GM12865 (cell line): Measurements from ENCODE around the gene CHST14.

Source experiments
- DNase-seq: peaks from one replicate; pipeline ENCODE4 v3.0.0; 2010; ENCODE audit warnings: low read depth
- H3K4me3 ChIP-seq: 2 replicates; pipeline ENCODE4 v1.5.1; 2011; ENCODE audit warnings: mild to moderate bottlenecking, low read depth, low read length, control low read depth
- TF ChIP-seq, protein P1 (sequence below): IDR thresholded peaks from 2 replicates; pipeline ENCODE4 v1.5.1; 2011; ENCODE audit warnings: low read length, control low read depth, low read depth, inconsistent platforms; ENCODE audit not compliant: insufficient read depth; ENCODE audit errors: missing control alignments

The CHST14 gene

DNA sequence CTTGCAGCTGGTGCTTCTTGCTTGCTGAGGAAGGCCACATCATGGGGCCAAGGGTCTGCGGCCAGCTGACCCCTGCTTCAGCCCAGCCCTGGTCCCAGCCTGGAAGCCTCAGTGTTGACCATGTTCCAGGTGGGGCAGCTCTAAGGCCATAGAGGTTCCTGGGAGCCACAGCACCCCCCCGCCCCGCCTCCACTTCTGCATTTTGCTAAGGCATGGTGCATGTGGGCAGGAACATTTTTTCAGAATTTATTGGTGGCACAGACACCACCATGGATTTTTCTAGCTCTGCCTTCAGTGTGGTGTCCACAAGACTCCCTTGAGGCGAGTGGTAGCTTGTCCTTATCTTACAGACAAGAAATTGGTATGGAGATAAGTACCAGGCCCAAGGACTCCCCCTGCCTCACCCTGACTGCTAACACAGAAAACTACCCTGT is 1.9 kb upstream of the CHST14 start:
- no peak overlapping the region for H3K4me3 ChIP-seq
- no peak for DNase-seq
- TF ChIP-seq, protein P1, sequence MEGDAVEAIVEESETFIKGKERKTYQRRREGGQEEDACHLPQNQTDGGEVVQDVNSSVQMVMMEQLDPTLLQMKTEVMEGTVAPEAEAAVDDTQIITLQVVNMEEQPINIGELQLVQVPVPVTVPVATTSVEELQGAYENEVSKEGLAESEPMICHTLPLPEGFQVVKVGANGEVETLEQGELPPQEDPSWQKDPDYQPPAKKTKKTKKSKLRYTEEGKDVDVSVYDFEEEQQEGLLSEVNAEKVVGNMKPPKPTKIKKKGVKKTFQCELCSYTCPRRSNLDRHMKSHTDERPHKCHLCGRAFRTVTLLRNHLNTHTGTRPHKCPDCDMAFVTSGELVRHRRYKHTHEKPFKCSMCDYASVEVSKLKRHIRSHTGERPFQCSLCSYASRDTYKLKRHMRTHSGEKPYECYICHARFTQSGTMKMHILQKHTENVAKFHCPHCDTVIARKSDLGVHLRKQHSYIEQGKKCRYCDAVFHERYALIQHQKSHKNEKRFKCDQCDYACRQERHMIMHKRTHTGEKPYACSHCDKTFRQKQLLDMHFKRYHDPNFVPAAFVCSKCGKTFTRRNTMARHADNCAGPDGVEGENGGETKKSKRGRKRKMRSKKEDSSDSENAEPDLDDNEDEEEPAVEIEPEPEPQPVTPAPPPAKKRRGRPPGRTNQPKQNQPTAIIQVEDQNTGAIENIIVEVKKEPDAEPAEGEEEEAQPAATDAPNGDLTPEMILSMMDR = no peak

- DNase-seq = no peak
- TF ChIP-seq, protein P1 = no peak
- H3K4me3 ChIP-seq = no peak overlapping the region
Observed at GRCh38 chr15:40469776-40470390, 901 bp upstream of the CHST14 start.

DNA sequence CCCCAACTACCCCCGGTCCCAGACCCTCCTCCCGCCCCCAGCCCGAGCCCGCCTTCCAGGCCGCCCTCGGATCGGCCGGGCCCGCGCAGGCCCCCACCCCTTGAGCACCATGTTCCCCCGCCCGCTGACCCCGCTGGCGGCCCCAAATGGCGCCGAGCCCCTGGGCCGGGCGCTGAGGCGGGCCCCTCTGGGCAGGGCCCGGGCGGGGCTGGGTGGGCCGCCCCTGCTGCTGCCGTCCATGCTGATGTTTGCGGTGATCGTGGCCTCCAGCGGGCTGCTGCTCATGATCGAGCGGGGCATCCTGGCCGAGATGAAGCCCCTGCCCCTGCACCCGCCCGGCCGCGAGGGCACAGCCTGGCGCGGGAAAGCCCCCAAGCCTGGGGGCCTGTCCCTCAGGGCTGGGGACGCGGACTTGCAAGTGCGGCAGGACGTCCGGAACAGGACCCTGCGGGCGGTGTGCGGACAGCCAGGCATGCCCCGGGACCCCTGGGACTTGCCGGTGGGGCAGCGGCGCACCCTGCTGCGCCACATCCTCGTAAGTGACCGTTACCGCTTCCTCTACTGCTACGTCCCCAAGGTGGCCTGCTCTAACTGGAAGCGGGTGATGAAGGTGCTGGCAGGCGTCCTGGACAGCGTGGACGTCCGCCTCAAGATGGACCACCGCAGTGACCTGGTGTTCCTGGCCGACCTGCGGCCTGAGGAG is 472 bp downstream of the CHST14 start:
- peak overlapping the region; percentile 84 for H3K4me3 ChIP-seq
- TF ChIP-seq, protein P1 = no peak
- peak; percentile 64 for DNase-seq

GRCh38 chr15:40471808-40472150 is 995 bp downstream of the CHST14 start:
- TF ChIP-seq, protein P1 = no peak
- DNase-seq = no peak
- H3K4me3 ChIP-seq = peak overlapping the region; percentile 84

DNA sequence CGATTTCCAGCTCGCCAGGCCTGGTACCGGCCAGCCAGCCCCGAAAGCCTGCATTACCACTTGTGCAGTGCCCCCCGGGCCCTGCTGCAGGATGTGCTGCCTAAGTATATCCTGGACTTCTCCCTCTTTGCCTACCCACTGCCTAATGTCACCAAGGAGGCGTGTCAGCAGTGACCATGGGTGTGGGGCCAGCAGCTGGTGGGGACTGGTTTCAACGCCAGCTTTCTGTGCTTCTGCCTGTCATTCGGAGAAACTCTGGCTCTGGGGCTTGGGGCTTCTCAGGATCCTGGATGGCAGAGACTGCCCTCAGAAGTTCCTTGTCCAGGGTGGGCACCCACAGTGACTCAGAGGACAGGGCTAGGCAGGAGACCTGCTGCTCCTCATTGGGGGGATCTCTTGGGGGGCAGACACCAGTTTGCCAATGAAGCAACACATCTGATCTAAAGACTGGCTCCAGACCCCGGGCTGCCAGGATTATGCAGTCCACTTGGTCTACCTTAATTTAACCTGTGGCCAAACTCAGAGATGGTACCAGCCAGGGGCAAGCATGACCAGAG is 1.5 kb downstream of the CHST14 start:
- H3K4me3 ChIP-seq = peak overlapping the region; percentile 84
- DNase-seq = no peak
- TF ChIP-seq, protein P1 = no peak

DNA sequence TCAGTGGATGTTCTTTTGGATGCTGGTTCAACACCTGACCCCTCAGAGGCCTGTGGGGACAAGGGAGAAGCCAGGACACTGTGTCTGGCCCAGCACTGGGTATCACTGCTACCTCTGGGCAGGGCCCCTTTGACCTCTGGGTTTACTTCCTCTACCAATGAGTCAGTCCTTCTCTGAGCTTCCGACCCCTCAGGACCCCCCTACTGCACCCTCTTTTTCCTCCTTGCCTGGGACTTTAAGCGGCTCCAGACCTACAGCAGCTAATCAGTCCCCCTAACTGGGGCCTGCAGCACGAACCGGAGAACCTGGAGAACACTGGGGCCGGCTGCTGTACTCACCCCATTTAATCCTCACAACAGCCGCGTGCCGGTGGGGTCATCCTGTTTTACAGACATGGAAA is 3.8 kb downstream of the CHST14 start:
- TF ChIP-seq, protein P1 = no peak
- DNase-seq = no peak
- no peak overlapping the region for H3K4me3 ChIP-seq
